Hematopoietic multipotent progenitor cell (in vitro differentiated cells): ENCODE measurements around the gene PELI3. TPM values are rescaled to one million over a fixed set of nuclear protein-coding genes. Genes with fewer than 3 reads are reported as not detected.
"Not testable (repeated sequence)": the region's sequence is repeated elsewhere in the genome, so short reads cannot be mapped to it uniquely, and the experiment has no call there.

Experiments used
- DNase-seq, 3 donors: peaks; one replicate each; pipeline ENCODE4 v3.0.0-alpha.2; 2011 to 2015; ENCODE audit warnings: low read depth in 2 of 3, low spot score in 2 of 3
- total RNA-seq: library from RNA; depleted of rRNA; stranded (reverse); fragments of >200 nt; gene quantifications from one replicate; pipeline ENCODE4 v1.2.3, GENCODE V29; 2012

PELI3 gene
- total RNA-seq, result 8.1 TPM

DNA sequence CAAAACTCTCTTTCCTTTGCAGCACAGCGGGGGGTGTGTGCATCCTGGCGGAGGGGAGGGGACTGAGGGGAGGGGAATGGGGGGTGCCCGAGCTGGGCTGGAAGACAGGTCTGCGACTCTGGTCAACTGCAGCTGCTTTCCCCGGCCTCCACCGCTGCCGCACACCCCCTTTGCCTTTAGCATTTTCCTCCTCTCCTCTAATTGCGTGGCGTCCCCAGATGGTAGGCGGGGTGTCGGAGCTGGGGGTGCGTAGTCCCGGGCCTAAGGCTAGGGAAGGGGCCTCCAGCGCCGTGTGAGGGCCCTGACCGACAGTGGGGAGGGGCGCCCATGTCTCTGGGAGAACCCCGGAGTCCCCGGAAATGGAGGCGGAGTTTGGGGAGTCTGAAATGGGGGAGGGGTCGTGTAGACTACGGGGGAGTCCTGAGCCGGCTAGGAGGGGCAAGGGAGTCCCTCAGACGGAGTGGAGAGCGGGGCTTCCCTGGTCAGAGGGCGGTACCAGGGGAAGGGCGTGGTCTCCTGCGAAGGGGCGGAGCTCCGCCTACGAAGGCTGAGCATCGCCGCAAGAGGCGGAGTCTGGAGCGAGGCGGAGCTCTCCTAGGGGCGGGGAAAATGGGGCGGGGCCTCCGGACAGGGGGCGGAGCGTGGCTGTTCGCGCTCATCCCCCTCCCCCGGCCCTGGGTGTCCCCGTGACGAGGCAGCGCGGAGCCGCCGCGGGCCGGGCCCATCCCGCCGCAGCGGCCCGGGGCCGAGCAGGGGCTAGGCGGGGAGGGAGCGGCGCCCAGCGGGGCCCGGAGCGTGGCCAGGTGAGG is at the start of gene PELI3:
Gene PELI3, plus strand, starts transcription at position 681 of the 809 bp plus-strand sequence. CDS start 1,224 bp downstream, outside the sequence.
- peak; percentile 93 to 96 (median 95) for DNase-seq

GRCh38 chr11:66417000-66417399 is 49.7 kb upstream of the PELI3 start:
- DNase-seq, result no peak

- DNase-seq, result peak in 2 of 3 donors; percentile 76 to 78
Measured at GRCh38 chr11:66418168-66418985, 48.3 kb upstream of the PELI3 start.

DNA sequence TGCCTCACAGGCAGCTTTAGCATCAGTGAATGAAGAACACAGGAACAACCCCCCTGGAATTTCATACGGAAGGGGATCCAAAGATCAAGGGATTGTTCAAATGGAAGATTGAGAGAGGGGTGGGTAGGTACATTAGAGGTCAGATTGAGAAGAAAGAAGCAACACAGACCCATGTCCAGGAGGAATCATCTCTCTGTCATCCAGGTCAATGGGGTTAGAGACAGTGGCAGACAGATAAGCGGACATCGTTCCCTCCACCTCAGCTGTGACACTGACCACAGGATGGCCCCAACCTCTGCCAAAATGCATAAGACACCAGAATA is 47.8 kb upstream of the PELI3 start:
- DNase-seq, result no peak

- no peak for DNase-seq
Measured at GRCh38 chr11:66419825-66420224, 46.9 kb upstream of the PELI3 start.

- no peak for DNase-seq
Measured at GRCh38 chr11:66420671-66421476, 45.8 kb upstream of the PELI3 start, which contains the start of gene NPAS4. TSS of gene NPAS4 (plus strand) at chr11:66421035. CDS start at chr11:66421180, 145 bp downstream.

DNA sequence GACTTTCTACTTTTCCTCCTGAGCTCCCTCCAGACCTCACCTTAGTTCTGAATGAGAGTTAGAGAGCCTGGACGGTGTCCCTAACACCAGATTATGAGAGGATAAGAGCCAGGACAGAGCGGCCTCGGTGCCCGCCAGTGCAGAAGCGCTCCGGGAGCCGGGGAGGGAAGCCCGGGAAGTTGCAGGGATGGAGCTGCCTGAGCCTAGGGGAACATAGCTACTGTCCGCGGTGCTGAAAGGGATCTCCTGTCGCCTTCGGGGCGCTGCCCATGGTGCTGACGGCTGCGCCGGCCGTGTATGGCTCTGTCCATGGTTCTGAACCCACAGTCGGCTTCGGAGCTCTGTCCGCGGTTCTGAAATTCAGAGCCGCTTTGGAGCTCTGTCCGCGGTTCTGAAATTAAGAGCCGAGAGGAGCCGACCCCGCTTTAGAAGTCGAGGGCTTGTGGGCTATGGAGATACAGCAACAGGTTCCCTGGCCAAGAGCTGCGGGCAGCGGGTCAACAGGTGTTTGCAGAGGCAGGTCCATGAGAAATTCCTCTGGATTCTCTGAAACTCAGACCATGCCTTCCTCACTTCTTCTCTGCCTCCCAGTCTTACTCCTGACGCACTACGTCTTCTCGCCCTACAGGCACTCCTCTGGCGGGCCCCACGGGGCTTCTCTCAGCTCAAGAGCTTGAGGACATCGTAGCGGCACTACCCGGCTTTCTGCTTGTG is 45.1 kb upstream of the PELI3 start:
- DNase-seq, result peak; percentile 85 to 90 (median 88)

DNA sequence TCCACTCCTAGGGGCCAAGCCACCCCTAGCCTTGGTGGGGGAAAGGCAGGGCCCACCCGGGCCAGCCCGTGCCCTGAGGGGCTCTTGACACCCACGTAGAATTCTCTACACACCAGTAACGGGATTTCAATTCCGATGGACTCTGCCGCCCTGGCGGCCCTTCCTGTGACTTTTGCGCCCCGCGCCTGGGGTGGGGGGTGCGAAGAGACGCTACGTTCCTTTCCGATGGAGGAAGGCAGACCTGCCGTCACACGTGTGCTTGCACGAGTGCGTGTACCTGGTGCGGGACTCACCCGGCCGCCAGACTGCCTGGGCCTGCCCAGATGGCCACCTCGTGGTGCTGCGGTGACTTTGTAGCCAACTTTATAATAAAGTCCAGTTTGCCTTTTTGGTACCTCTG is 40.4 kb upstream of the PELI3 start:
- DNase-seq, result no peak

GRCh38 chr11:66428933-66429332 is 37.8 kb upstream of the PELI3 start:
- DNase-seq, result no peak

- DNase-seq, result peak; percentile 54 to 82 (median 66)
Measured at GRCh38 chr11:66429983-66430602, 36.6 kb upstream of the PELI3 start.

GRCh38 chr11:66431287-66431686 is 35.4 kb upstream of the PELI3 start:
- DNase-seq, result not testable (repeated sequence)

DNA sequence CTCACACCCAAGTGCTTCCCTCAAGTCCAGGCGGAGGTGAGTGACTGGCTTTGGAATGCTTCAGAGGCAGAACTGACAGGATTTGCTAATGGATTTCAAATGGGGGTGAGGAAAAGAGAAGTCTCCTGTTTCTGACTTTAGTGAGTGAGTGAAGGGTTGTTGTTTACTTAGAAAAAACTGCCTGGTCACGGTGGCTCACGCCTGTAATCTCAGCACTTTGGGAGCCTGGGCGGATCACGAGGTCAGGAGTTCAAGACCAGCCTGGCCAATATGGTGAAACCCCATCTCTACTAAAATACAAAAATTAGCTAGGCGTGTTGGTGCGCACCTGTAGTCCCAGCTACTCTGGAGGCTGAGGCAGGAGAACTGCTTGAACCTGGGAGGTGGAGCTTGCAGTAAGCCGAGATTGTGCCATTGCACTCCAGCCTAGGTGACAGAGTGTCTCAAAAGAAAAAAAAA is 34.8 kb upstream of the PELI3 start:
- DNase-seq, result not testable (repeated sequence)

GRCh38 chr11:66432597-66432996 is 34.1 kb upstream of the PELI3 start:
- DNase-seq, result peak in 2 of 3 donors; percentile 15 to 31

GRCh38 chr11:66437979-66438503 is 28.7 kb upstream of the PELI3 start:
- DNase-seq, result no peak

DNA sequence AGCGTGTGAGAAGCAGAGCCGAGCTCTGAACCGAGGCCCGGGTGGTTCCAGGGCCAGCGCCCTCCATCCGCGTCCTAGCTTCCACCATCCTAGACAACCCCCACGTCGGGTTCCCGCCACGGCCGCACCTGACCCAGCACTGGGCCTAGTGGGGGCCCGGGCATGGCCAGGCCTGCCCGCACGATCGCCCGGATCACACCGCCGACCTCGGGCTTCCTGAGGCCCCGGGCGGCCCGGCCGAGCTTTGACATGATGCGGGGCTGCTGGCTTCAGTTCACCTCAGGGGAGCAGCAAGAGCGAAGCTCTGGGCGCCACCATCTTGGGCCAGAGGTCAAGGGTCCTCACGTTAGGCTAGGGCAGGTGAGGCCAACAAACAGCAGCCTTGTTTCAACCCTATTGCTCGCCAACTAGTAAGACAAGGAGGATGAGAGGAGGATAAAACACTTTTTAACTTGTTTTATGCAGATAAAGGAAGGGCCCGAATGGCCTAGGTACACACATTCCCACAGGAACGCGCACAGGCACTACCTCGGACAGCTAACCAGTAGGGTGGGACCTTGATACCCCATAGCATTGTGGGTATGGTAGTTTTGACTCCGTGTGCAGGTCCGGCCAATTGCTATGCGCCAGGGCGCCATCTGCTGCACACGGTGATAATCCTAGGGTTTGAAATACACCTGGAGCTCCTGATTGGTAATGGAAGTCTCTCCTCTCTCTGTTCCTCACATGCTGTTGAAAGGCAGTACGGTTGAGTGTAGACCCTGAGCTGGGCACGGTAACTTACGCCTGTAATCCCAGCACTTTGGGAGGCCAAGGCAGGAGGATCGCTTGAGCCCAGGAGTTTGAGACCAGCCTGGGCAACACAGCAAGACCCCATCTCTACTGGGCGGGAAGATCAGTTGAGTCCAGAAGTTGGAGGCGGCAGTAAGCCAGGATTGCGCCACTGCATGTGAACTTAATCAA is 27.9 kb upstream of the PELI3 start, which contains the start of gene MRPL11:
Gene MRPL11, minus strand, starts transcription at position 345 of the 963 bp plus-strand sequence. Its CDS starts 94 bp downstream, at position 251.
- DNase-seq, result peak; percentile 83 to 95 (median 91)

DNA sequence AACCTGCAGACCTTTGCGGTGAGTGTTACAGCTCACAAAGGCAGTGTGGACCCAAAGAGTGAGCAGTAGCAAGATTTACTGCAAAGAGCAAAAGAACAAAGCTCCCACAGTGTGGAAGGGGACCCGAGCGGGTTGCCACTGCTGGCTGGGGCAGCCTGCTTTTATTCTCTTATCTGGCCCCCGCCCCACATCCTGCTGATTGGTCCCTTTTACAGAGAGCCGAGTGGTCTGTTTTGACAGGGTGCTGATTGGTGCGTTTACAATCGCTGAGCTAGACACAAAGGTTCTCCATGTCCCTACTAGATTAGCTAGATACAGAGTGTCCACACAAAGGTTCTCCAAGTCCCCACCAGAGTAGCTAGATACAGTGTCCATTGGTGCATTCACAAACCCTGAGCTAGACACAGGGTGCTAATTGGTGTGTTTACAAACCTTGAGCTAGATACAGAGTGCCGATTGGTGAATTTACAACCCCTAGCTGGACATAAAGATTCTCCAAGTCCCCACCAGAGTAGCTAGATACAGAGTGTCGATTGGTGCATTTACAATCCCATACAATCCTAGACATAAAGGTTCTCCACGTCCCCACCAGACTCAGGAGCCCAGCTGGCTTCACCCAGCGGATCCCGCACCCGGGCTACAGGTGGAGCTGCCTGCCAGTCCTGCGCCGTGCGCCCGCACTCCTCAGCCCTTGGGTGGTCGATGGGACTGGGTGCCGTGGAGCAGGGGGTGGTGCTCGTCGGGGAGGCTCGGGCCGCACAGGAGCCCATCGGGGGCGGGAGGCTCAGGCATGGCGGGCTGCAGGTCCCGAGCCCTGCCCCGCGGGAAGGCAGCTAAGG is 26.4 kb upstream of the PELI3 start:
- DNase-seq, result not testable (repeated sequence)

DNA sequence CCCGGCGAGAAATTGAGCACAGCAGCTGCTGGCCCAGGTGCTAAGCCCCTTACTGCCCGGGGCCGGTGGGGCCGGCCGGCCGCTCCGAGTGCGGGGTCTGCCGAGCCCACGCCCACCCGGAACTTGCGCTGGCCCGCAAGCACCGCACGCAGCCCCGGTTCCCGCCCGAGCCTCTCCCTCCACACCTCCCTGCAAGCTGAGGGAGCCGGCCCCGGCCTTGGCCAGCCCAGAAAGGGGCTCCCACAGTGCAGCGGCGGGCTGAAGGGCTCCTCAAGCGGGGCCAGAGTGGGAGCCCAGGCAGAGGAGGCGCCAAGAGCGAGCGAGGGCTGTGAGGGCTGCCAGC is 25.8 kb upstream of the PELI3 start:
- DNase-seq, result not testable (repeated sequence)
